Keratinocyte (primary cell): ENCODE measurements around the gene DENND4C.

Source experiments
- EZH2 ChIP-seq: IDR thresholded peaks from one replicate; pipeline ENCODE4 v1.6.1; 2012; ENCODE audit warnings: inconsistent platforms, mild to moderate bottlenecking, low read length, moderate library complexity
- TF ChIP-seq, protein P1 (sequence below), 3 experiments: IDR thresholded peaks in 1 of 3; conservative IDR thresholded peaks in 1 of 3; optimal IDR thresholded peaks in 1 of 3; 2 replicates in 2 of 3; 3 replicates in 1 of 3; pipeline versions ENCODE3 to v1.5.1; 2011; ENCODE audit warnings: low read length in 3 of 3, mild to moderate bottlenecking in 3 of 3, moderate library complexity in 2 of 3, control low read depth in 1 of 3, inconsistent platforms in 1 of 3; ENCODE audit not compliant: insufficient read depth in 2 of 3; ENCODE audit errors: extremely low read depth in 1 of 3

DNA sequence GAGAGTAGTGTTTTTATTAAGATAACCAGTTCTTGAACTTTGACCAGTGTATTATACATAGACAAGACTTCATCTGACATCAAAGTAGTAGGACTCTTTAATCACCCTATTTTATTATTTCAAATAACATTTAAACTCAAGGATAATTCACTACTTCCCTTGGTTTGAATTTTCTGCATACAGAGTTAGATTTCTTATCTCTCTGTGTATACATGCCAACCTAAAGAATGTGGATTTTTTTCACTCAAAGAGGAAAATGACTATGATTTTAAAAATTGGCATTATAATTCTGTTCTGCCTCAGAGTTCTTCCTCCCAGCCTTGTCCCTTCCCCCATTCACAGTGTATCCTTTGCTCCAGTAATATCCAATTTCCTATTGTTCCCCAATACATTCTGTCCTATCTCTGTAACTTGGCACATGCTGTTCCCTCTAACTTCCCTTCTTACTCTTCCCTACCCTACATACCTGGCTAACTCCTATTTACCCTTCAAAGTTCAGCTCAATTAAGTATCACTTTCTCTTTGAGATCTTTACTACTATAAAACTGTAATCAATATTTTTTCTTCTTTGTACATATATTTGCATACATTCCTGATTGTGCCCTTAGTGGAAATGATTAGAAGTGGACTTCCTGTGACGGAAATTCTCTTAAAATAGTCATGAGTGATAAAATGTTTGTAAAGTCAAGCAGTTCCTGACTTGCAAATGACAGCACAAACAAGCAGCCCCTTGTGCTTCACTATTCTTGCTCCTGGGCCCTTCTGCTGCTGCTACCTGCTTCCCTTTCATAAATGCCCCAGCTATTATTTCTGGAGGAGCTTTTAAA is 38.1 kb upstream of the DENND4C start:
- TF ChIP-seq, protein P1, sequence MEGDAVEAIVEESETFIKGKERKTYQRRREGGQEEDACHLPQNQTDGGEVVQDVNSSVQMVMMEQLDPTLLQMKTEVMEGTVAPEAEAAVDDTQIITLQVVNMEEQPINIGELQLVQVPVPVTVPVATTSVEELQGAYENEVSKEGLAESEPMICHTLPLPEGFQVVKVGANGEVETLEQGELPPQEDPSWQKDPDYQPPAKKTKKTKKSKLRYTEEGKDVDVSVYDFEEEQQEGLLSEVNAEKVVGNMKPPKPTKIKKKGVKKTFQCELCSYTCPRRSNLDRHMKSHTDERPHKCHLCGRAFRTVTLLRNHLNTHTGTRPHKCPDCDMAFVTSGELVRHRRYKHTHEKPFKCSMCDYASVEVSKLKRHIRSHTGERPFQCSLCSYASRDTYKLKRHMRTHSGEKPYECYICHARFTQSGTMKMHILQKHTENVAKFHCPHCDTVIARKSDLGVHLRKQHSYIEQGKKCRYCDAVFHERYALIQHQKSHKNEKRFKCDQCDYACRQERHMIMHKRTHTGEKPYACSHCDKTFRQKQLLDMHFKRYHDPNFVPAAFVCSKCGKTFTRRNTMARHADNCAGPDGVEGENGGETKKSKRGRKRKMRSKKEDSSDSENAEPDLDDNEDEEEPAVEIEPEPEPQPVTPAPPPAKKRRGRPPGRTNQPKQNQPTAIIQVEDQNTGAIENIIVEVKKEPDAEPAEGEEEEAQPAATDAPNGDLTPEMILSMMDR (optimal IDR thresholded peaks at IDR 0.05 in 1 of 3, IDR thresholded peaks at IDR 0.05 in 1 of 3, conservative IDR thresholded peaks at IDR 0.05 in 1 of 3; ENCODE audit: extremely low read depth in 1 of 3, insufficient read depth in 2 of 3, low read length in 3 of 3): no peak
- TF ChIP-seq EZH2: no peak
